ENCODE measurements around the gene KLK13.
A peak's percentile ranks its signal among the peaks of the same experiment; 100 is the strongest.

KLK13 gene

DNA sequence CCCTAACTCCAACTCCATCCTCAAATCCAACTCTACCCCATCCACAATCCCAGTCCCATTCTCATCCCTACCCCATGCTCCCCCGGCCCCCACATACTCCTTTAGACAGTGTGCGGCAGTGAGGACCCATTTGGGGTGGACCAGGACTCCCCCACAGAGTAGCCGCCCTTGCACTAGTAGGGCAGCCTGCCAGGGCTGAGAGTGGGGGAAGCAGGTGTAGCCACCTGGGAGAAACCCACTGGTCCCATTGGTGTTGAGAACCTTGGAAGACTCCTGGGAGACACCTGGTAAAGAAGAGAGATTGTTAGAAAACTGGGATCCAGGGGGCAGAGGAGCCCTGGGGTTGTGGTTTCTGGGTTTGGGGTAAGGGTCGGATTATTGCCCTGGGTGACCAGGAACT lies 4.6 kb downstream of the KLK13 start:
- no peak for DNase-seq

DNA sequence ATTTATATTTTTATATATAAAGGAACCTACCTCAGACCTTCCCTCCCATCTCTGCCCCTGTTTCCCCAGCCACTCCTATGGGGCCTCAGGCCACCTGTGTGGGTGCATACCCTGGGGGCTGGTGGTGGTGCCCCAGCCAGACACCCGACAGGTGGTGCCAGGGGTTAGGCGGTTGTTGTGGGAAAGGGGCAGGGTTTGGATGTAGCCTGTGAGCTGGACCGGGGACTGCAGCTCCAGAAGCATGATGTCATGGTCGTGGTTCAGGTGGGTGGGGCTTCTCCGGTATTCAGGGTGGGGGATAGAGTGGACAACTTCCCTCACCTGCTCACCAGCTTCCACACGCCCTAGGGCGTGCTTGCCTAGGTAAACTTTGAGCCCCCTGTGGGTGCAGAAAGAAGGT lies 5.2 kb downstream of the KLK13 start:
- no peak for DNase-seq

DNA sequence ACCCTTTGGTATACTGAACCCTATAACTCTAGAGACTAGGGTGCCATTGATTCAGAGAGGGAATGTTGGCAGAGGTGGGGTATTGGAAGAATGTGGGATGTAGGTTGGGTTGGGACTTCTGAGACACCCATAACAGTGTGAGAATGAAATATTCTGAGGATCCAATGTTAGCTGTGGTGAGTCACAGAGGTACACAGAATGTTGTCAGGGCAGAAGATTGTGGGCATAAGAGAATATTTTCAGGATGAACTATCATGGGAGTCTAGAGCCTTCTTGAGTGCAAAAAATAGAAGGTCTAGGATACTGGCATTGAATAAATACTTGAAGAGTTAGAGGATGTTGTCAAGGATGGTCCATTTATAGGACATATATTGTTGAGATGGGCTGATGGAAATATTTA lies 9.0 kb downstream of the KLK13 start:
- no peak for DNase-seq

DNA sequence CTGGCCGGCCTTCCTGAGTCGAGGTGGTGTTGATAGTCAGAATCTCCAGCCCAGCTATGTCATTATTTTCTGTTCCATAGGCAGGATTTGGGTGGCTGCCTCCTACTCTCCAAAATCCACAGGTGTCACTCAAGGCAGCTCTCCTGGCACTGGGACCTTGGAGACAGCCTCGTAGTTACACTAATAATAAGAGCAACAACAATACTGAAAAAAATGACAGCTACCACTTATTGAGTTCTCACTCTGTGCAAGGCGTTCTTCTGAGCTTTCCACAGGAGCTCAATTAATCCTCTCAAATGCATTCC lies 17.9 kb downstream of the KLK13 start:
- no peak for DNase-seq

DNA sequence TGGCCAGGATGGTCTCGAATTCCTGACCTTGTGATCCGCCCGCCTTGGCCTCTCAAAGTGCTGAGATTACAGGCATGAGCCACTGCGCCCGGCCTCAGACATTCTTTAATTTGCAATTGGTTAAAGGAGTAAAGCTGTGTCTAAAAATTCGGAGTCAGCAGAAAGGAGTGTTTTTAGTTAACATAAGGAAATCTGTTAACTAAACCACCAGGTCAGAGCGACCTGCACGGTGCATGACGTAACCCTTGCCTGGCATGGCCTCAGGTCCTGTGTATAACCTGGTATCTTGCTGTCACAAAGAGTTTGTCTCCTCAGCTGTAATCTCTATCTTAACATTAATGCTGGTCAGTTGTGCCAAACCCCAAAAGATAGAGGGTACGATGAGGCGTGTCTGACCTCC lies 20.6 kb downstream of the KLK13 start:
- no peak for DNase-seq

DNA sequence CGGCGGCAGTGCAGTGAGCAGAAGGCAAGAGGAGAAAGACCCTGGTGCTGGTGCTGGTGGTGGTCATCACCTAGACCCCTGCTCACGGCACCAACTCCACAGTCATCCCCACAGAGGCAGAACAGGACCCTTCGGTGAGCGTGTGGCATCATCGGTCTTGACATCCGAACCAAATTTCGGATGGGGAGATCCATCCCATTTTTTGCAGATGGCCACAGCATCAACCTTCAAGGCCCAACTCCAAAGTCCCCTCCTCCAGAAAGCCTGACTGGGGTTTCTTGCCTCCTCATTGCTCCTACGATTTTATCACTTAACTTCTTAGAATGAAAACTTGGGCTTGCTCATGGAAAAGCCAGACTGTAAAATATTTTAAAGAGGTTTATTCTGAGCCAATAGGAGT lies 21.4 kb downstream of the KLK13 start:
- DNase-seq, result no peak

DNA sequence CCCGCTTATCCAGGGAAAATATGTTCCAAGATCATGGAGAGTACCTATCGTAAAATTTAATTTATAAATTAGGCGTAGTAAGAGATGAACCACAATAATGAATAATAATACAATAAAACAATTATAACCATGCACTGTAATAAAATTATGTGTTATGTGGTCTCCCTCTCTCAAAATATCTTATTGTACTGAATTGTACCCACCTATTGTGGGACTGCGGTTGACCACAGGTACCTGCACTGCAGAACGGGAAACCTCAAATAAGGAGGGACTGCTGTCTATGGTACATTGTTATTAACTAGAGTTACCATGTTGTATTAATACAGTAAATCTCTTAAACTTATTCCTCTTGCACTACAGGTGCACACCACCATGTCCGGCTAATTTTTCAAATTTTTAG lies 24.7 kb downstream of the KLK13 start:
- DNase-seq, result no peak

DNA sequence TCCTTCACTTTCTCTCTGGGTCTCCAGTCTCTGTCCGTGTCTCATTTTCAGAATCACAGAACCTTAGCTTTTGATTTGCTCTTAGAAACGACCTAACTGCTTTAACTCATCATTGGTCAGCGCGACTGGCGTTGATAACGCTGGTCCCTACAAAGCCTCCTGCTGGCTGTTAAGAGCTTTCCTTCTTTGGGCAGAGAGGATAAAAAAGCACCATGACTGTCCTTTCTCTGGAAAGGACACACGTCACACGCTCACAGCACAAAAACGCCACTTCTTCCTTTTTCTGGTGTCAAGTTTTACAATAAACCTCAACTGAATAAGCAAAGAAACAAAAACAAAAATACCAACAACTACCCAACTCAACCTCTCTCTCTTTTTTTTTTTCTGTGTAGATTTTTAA lies 28.4 kb downstream of the KLK13 start:
- no peak for DNase-seq

DNA sequence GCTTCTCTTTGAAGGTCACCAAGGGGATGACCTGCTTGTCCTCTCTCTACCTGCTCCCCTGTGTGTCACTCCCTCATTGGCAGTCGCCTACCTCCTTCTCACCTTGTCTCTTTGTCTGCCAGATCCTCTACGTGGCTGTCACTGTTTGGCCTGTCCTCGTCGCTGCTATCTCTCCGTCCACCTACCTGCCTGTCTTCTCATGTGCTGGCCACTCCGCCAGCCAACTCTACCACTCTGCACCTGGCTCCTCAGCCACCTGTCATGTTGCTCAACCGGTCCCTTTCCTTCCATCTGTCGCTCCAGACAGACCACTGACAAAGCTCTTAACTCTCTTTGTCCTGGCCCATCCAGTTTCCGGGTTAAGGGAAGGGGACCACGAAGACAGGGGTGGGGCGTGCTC lies 30.2 kb downstream of the KLK13 start, which contains the start of gene KLK12:
Gene KLK12 (minus strand): TSS at position 299 of the 400 bp plus-strand sequence. CDS start 381 bp downstream, outside the sequence.
- DNase-seq, result no peak

DNA sequence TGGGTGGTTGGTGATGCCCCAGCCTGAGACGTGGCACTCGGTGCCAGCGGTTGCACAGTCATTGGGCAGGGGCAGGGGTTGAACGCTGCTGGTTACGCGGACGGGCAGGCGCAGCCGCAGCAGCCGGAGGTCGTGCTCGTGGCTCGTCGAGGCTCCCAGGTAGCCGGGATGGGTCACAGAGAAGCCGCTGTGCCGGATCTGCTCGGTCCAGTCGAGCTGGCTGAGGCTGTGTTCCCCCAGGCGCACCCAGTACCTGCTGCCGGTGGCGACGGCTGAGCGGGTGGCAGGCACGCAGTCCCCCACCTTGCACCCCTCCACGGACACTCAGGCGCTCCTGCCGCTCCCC lies 33.0 kb downstream of the KLK13 start:
- no peak for DNase-seq

DNA sequence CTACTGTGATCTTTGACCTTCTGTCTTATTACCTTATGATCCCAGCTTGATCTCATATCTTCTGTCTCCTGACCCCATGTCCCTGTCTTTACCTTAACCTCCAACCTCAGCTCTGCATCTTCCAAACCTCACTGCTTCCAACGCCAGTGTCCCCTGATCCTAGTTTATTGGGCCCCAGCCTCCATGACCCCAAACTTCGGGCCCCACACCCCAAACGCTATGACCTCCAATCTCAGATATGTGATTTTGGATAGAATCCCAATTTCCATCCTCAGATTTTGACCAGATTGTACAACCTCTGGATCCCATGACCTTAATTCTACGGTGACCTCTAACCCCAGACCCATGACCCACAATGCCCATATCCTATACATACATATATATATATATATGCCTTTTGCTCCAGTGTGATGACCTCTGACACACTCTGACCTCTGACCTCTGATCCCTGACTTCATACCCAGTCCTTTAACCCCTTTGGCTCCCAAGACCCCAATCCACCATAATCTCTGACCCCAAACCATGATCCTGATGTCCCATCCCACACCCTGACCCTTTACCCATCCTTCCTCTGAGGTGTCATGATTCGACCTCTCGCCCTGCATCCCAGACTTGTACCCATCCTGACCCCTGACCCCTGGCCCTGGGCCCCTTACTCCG lies 33.5 kb downstream of the KLK13 start:
- DNase-seq, result no peak

DNA sequence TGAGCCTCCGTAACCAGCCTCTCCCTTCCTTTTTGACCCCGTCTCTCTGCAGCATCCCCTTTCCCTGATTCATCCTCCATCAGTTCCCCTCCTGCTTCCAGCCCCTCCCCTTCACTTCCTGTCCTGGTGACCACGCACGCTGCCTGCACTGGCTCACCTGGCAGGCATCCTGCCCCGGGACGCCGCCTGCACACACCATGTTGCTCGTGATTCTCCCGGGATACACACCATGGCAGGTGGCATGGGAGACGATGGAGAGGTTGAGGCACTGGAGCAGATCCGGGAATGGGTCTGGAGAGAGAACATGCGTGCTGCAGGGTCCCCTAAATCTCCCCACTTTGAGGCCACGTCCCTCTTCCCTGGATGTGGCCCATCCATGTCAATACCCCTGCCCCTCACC lies 34.3 kb downstream of the KLK13 start:
- no peak for DNase-seq

DNA sequence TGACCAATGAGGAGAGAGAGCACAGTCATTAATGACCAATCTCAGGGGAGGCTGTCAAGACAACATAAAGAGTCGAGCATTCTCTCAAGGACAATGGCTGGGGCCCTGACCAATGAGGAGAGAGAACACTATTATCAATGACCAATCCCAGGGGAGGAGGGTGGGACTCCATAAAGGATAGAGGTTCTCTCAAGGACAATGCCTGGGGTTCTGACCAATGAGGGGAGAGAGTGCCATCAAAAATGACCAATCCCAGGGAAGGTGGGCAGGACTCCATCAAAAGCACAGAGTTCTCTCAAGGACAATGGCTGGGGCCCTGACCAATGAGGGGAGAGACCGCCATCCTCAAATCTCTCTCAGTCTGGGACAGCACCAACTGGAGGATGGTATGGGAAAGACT lies 35.2 kb downstream of the KLK13 start:
- DNase-seq, result no peak

DNA sequence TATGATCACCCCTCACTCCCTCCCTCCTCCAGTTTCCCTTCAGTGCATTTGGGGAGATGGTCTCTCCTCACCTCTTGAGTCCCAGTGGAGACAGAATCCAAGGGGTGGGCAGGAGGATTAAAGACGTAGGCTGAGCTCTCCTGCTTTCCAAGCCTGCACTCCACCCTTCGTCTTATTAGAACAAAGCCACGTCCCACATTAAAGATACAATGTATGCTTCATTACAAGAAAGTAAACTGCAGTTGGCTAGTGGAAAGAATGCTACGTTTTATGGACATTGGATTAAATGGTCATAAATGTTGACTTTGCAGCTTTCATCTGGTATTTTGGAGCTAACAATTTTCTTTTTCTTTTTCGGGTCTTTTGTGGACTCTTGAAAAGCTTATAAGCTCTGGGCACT lies 37.0 kb downstream of the KLK13 start:
- no peak for DNase-seq

DNA sequence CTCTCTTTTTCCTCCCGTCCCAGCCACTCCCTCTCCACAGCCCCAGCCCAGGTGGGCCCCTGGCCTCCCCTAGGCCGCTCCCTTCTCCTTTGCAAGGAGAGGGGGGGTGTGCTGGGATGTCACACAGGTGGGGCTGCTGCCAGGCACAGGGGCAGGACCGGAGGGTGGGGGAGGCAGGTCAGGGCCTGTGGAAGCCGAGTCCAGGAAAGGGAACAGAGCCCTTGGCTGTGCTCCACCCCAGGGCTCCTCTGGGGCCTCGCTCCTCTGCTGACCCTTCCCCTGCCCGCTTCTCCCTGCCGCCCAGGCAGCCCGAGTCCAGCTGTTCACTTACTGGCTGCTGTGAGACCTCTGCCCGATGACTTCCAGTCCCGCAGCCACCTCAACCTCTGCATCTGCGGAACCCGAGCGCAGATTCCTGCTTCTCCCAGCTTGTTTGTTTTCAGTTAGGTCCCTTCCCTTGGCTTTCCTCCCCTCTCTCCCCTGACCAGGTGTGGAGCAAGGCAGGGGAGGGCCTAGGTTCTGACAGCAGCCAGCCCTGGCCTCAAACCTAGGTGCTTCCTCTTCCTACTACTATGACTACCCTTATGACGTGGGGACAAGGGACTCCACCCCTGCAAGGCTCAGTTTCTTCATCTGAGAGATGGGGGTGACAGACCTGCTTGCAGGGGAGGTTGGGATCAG lies 37.6 kb downstream of the KLK13 start:
- no peak for DNase-seq

DNA sequence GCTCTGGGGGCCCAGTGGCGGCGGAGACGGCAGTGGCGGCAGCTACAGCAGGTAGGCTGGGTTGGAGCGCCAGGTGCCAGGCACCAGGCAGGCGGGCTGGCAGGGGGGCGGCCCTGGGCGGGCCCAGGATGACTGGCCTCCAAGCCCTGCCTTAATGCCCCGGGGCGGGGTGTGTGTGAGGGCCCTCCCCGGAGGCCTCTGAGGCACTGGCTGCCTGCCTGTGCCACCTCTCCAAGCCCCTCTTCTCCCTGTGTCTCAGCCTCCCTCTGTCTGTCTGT lies 38.4 kb downstream of the KLK13 start, which contains the start of gene KLK11:
Gene KLK11 (minus strand): TSS at position 63 of the 278 bp plus-strand sequence. CDS start 985 bp downstream, outside the sequence.
- DNase-seq, result no peak

DNA sequence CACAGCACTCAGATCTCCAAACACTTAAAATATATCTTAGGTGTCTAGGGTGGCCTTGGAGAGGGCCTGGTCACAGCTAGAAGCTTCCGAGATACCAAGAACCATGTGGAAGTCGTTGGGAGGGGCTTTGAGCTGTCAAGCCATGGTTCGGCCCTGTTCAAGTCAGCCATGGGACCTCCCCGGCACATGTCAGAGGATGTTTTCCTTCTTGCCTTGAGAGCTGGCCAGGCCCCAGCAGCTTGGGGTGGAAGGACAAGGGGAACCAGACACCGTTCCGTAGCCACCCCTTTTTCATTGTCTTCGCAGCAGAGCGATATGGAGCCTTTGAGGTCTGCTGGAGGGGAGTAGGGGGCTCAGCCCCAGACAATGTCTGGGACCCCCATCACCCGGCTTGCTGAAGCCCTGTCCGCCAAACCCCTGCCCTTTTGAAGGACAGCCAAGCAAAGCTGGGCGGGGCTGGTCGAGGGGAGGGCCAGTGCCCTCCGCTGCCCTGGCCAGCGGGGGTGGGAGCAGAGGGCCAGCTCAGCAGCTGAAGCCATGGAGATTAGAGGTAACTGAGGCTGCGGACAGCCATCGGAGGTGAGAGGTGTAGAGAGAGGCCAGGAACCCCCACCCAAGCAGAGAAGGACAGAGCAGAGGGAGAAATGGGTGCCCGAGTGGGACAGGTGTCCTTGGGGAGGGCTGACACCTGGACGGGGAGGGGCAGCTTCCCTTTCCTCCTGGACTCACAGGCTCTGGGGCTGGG lies 38.9 kb downstream of the KLK13 start:
- no peak for DNase-seq

DNA sequence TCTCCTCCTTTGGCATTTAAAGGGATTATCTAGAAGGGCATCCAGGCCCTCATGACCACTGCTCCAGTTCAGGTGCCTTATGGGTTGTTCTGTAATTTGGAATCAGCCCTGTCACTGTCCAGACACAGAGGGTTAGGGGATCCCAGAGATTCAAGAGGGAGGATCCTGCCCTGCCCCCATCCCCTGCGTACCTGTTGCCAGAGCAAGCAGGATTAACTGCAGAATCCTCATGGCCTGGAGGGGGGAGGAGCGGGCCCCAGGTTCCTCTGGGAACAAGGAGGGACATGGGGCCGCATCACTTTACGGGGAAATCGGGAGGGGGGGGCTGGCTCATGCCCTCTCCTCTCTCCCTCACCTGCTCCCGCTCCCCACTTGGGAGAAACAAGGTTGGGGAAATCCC lies 39.5 kb downstream of the KLK13 start:
- DNase-seq, result no peak

DNA sequence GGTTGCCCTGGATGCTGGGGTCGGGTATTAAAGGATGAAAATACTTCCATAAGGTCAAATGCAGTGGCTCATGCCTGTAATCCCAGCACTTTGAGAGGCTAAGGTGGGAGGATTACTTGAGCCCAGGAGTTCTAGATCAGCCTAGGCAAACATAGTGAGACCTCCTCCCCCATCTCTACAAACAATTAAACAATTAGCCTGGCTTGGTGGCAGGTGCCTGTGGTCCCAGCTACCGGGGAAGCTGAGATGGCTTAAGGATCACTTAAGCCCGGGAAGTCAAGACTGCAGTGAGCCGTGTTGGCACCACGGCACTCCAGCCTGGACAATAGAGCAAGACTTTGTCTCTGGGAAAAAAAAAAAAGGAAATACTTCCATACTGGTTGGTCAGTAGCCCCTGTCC lies 40.0 kb downstream of the KLK13 start:
- DNase-seq, result no peak

DNA sequence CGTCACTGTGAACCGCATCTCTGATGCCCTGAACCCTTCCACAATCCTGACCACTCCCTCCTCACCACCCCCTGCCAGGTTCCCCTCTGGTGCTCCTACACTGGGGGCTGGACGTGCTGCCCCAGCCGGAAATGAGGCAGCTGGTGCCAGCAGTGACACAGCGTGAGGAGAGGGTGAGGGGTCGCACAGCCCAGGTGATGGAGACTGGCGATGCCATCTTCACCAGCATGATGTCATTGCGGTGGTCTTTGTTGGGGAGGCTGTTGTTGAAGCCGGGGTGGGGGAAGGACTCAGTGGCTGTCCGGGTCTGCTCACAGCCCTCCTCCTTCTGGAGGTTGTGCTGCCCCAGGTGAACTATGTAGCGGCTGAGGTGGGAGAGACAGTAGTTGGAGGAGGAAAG lies 40.9 kb downstream of the KLK13 start:
- no peak for DNase-seq

DNA sequence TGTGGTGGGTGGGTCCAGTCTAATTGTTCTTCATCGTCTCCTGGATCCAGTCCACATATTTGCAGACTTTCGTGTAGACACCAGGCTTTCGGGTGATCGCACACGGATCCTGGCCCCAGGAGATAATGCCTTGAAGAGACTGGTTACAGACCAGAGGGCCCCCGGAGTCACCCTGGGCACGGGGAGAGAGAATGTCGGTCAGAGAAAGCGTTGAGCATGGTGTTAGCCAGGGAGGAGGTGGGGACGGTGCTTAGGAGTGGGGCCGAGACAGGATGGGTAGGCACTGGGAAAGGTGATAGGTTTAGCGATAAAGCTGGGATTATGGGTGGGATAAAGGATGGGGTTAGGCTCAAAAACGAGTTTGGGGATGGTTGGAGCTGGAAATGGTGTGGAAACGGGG lies 42.4 kb downstream of the KLK13 start:
- no peak for DNase-seq

DNA sequence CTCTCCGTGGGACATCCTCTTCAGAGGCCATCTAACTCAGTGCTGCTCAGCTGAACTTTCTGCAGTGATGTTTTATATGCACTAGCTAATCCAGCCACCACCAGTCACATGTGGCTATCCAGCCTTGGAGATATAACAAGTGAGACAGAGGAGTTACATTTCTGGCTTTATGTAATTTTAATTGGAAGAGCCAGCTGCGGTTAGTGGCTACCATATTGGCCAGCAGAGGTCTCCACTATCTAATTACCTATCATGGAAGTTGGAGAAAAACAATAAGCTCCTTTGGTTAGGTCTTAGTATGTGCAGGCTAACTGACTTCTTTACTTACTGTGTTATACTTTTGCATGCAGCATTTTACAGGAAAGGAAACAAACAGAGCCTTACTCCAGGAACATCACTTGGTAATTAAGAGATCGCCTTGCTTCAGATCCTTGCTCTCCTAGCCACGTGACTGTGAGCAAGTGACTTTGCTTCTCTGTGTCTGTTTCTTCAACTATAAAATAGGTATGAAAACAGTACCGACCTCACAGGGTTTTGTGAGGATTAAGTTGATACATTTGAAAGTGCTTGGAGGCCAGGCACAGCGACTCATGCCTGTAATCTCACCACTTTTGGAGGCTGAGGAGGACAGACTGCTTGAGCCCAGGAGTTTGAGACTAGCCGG lies 43.8 kb downstream of the KLK13 start:
- peak; percentile 25 for DNase-seq

DNA sequence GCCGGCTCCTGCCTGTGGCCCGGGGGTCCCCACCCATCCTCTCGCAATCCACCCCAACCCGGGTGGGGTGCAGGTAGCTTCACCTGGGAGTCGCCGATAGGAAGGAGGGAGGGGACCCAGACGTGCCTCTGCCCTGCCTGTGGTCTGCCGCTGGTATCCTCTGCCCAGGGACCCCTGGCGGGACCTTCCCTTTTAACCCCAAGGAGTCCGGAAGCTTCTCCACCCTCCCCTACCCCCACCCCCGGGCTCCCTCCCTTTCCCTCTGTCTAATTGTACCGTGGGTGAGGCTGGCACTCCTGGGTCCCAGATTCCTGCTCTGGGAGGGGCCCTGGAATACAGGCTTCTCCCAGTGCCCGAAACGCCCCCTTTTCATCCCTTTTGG lies 45.4 kb downstream of the KLK13 start, which contains the start of gene KLK10:
Gene KLK10 (minus strand): TSS at position 166 of the 382 bp plus-strand sequence. CDS start 579 bp downstream, outside the sequence.
- DNase-seq, result no peak

All from CD4-positive, alpha-beta T cell treated with Interleukin-21 for 1 hour (primary cell).